Trophoblast cell (in vitro differentiated cells and primary cell): ENCODE data around the gene DCDC2C.

Source experiments
- DNase-seq, 2 donors: peaks; one replicate each; pipeline ENCODE4 v3.0.0-alpha.2; 2016
- H2AFZ ChIP-seq: 2 replicates; pipeline ENCODE4 v1.6.1; 2013; ENCODE audit warnings: low read length, moderate library complexity, mild to moderate bottlenecking; ENCODE audit not compliant: insufficient read depth, poor library complexity
- H2AK5ac ChIP-seq: 2 replicates; pipeline ENCODE4 v1.6.1; 2013; ENCODE audit warnings: mild to moderate bottlenecking, low read length
- H2BK120ac ChIP-seq: 2 replicates; pipeline ENCODE4 v1.6.1; 2013; ENCODE audit warnings: low read length, mild to moderate bottlenecking, moderate library complexity; ENCODE audit not compliant: insufficient read depth, poor library complexity
- H2BK12ac ChIP-seq: 2 replicates; pipeline ENCODE4 v1.6.1; 2013; ENCODE audit warnings: mild to moderate bottlenecking, low read length, moderate library complexity
- H2BK5ac ChIP-seq: 2 replicates; pipeline ENCODE4 v1.6.1; 2013; ENCODE audit warnings: low read length, low read depth, moderate library complexity, mild to moderate bottlenecking; ENCODE audit not compliant: poor library complexity
- H3K14ac ChIP-seq: 2 replicates; pipeline ENCODE4 v1.6.1; 2013; ENCODE audit warnings: mild to moderate bottlenecking, low read length
- H3K18ac ChIP-seq: 2 replicates; pipeline ENCODE4 v1.6.1; 2013; ENCODE audit warnings: mild to moderate bottlenecking, low read length
- H3K23ac ChIP-seq: 2 replicates; pipeline ENCODE4 v1.6.1; 2013; ENCODE audit warnings: low read length
- H3K27ac ChIP-seq: 2 replicates; pipeline ENCODE4 v1.5.1; 2013; ENCODE audit warnings: low read depth, mild to moderate bottlenecking, inconsistent platforms, low read length, moderate library complexity
- H3K27me3 ChIP-seq: 2 replicates; pipeline ENCODE4 v1.6.1; 2013; ENCODE audit warnings: inconsistent platforms, mild to moderate bottlenecking, low read length, moderate library complexity; ENCODE audit not compliant: insufficient read depth
- H3K36me3 ChIP-seq, 2 experiments: 1 replicate in 1 of 2; 2 replicates in 1 of 2; pipeline ENCODE4 v1.6.1; 2013; ENCODE audit warnings: low read length in 2 of 2, mild to moderate bottlenecking in 2 of 2, moderate library complexity in 1 of 2; ENCODE audit not compliant: insufficient read depth in 2 of 2, control insufficient read depth in 1 of 2
- H3K4ac ChIP-seq: 2 replicates; pipeline ENCODE4 v1.6.1; 2013; ENCODE audit warnings: low read depth, mild to moderate bottlenecking, low read length, moderate library complexity
- H3K4me1 ChIP-seq, 2 experiments: 1 replicate in 1 of 2; 2 replicates in 1 of 2; pipeline ENCODE4 v1.6.1; 2013; ENCODE audit warnings: low read length in 2 of 2, mild to moderate bottlenecking in 2 of 2, moderate library complexity in 1 of 2; ENCODE audit not compliant: insufficient read depth in 2 of 2, control insufficient read depth in 1 of 2
- H3K4me2 ChIP-seq: 2 replicates; pipeline ENCODE4 v1.6.1; 2013; ENCODE audit warnings: inconsistent platforms, mild to moderate bottlenecking, low read length, moderate library complexity
- H3K4me3 ChIP-seq: 2 replicates; pipeline ENCODE4 v1.5.1; 2013; ENCODE audit warnings: mild to moderate bottlenecking, low read depth, low read length, inconsistent platforms
- H3K79me1 ChIP-seq: one replicate; pipeline ENCODE4 v1.6.1; 2013; ENCODE audit warnings: low read length
- H3K79me2 ChIP-seq: 2 replicates; pipeline ENCODE4 v1.6.1; 2013; ENCODE audit warnings: low read length, mild to moderate bottlenecking; ENCODE audit not compliant: control insufficient read depth, insufficient read depth, poor library complexity
- H3K9ac ChIP-seq: 2 replicates; pipeline ENCODE4 v1.6.1; 2013; ENCODE audit warnings: mild to moderate bottlenecking, low read length
- H3K9me3 ChIP-seq: 2 replicates; pipeline ENCODE4 v1.6.1; 2013; ENCODE audit warnings: low read depth, mild to moderate bottlenecking, control low read depth, inconsistent platforms, low read length; ENCODE audit not compliant: insufficient read depth
- H4K12ac ChIP-seq: 2 replicates; pipeline ENCODE4 v1.6.1; 2013; ENCODE audit warnings: low read depth, mild to moderate bottlenecking, low read length, moderate library complexity
- H4K8ac ChIP-seq: 2 replicates; pipeline ENCODE4 v1.6.1; 2013; ENCODE audit warnings: low read depth, mild to moderate bottlenecking, low read length, moderate library complexity
- H4K91ac ChIP-seq: one replicate; pipeline ENCODE4 v1.6.1; 2013; ENCODE audit warnings: low read depth, mild to moderate bottlenecking, low read length, moderate library complexity
- WGBS: extraction: QIAGEN DNeasy Blood & Tissue Kit; methylation state at CpG from one replicate; pipeline ENCODE4 v1.1.7; 2013; ENCODE audit warnings: missing lambda C conversion rate; ENCODE audit not compliant: insufficient read length, insufficient coverage; ENCODE audit errors: extremely low coverage; 5-methylcytosine and 5-hydroxymethylcytosine counted together

Gene DCDC2C

GRCh38 chr2:3729786-3730185 is 26.4 kb downstream of the DCDC2C start:
- WGBS: no CpG with 5 or more reads among the region's 9 CpGs
- H3K4ac ChIP-seq: no peak overlapping the region
- no peak overlapping the region for H4K8ac ChIP-seq
- no peaks in the 10 kb centered on the region for H3K79me1 ChIP-seq
- no peak overlapping the region for H4K91ac ChIP-seq
- H2BK120ac ChIP-seq: no peak overlapping the region
- H3K9ac ChIP-seq: no peak overlapping the region
- H4K12ac ChIP-seq: no peak overlapping the region
- H3K27ac ChIP-seq: no peak overlapping the region
- H3K27me3 ChIP-seq: no peaks in the 10 kb centered on the region
- no peak overlapping the region for H2BK5ac ChIP-seq
- H3K36me3 ChIP-seq: no peaks in the 10 kb centered on the region
- no peak overlapping the region for H3K4me2 ChIP-seq
- H2BK12ac ChIP-seq: no peak overlapping the region
- H2AK5ac ChIP-seq: no peak overlapping the region
- peaks cover 0 to 3% of the 10 kb centered on the region in 2 experiments for H3K4me1 ChIP-seq
- no peak overlapping the region for H3K14ac ChIP-seq
- peaks cover 1% of the 10 kb centered on the region for H3K9me3 ChIP-seq
- H3K18ac ChIP-seq: no peak overlapping the region
- no peak overlapping the region for H3K23ac ChIP-seq
- DNase-seq: no peak
- no peak overlapping the region for H2AFZ ChIP-seq
- H3K79me2 ChIP-seq: no peaks in the 10 kb centered on the region
- H3K4me3 ChIP-seq: no peak overlapping the region

GRCh38 chr2:3730646-3731045 is 27.3 kb downstream of the DCDC2C start:
- Histone ChIP-seq H3K18ac (no peak overlapping the region), H2BK120ac (no peak overlapping the region), H3K4me1 (peaks cover 0 to 3% of the 10 kb centered on the region in 2 experiments), H4K8ac (no peak overlapping the region), H2AFZ (no peak overlapping the region), H3K79me2 (no peaks in the 10 kb centered on the region), H2BK12ac (no peak overlapping the region), H4K12ac (no peak overlapping the region), H3K14ac (no peak overlapping the region), H3K27ac (no peak overlapping the region), H3K4me3 (no peak overlapping the region), H3K23ac (no peak overlapping the region), H3K9ac (no peak overlapping the region), H3K79me1 (no peaks in the 10 kb centered on the region), H3K9me3 (peaks cover 1% of the 10 kb centered on the region), H3K4me2 (no peak overlapping the region), H3K27me3 (no peaks in the 10 kb centered on the region), H3K4ac (no peak overlapping the region), H4K91ac (no peak overlapping the region), H2BK5ac (no peak overlapping the region), H3K36me3 (no peaks in the 10 kb centered on the region), H2AK5ac (no peak overlapping the region)
- peak; percentile 71 to 82 for DNase-seq
- no CpG with 5 or more reads among the region's 8 CpGs for WGBS

GRCh38 chr2:3731829-3732228 is 28.5 kb downstream of the DCDC2C start:
- Histone ChIP-seq H4K8ac (no peak overlapping the region), H3K4me3 (no peak overlapping the region), H2AK5ac (no peak overlapping the region), H3K27ac (no peak overlapping the region), H2BK5ac (no peak overlapping the region), H3K79me1 (no peaks in the 10 kb centered on the region), H3K79me2 (no peaks in the 10 kb centered on the region), H3K9me3 (peaks cover 1% of the 10 kb centered on the region), H4K91ac (no peak overlapping the region), H4K12ac (no peak overlapping the region), H3K4me2 (no peak overlapping the region), H3K27me3 (no peaks in the 10 kb centered on the region), H2BK12ac (no peak overlapping the region), H3K9ac (no peak overlapping the region), H2BK120ac (no peak overlapping the region), H3K4ac (no peak overlapping the region), H3K14ac (no peak overlapping the region), H3K18ac (no peak overlapping the region), H2AFZ (no peak overlapping the region), H3K4me1 (peaks cover 0 to 3% of the 10 kb centered on the region in 2 experiments), H3K36me3 (no peaks in the 10 kb centered on the region), H3K23ac (no peak overlapping the region)
- DNase-seq: no peak
- no CpG with 5 or more reads among the region's 7 CpGs for WGBS

- Histone ChIP-seq H2AK5ac (no peak overlapping the region), H3K27ac (no peak overlapping the region), H2BK12ac (no peak overlapping the region), H3K79me2 (no peaks in the 10 kb centered on the region), H3K4me1 (no peaks in the 10 kb centered on the region), H3K18ac (no peak overlapping the region), H3K14ac (no peak overlapping the region), H2AFZ (no peak overlapping the region), H4K8ac (no peak overlapping the region), H3K4me2 (no peak overlapping the region), H3K9ac (no peak overlapping the region), H4K91ac (no peak overlapping the region), H4K12ac (no peak overlapping the region), H3K36me3 (no peaks in the 10 kb centered on the region), H2BK120ac (no peak overlapping the region), H2BK5ac (no peak overlapping the region), H3K23ac (no peak overlapping the region), H3K9me3 (peaks cover 1% of the 10 kb centered on the region), H3K27me3 (no peaks in the 10 kb centered on the region), H3K79me1 (no peaks in the 10 kb centered on the region), H3K4me3 (no peak overlapping the region), H3K4ac (no peak overlapping the region)
- WGBS: no CpG with 5 or more reads among the region's 7 CpGs
- no peak for DNase-seq
Measured at GRCh38 chr2:3736112-3736511, 32.7 kb downstream of the DCDC2C start.
